Activated CD8-positive, alpha-beta memory T cell treated with anti-CD3 and anti-CD28 coated beads, Interleukin-2, amount 50 U/mL, for 24 hours (primary cell): ENCODE data around the gene SAXO1.

Source experiments
- DNase-seq: peaks from one replicate; pipeline ENCODE4 v3.0.0-alpha.2; 2020; ENCODE audit errors: extremely low read depth

Gene SAXO1

DNA sequence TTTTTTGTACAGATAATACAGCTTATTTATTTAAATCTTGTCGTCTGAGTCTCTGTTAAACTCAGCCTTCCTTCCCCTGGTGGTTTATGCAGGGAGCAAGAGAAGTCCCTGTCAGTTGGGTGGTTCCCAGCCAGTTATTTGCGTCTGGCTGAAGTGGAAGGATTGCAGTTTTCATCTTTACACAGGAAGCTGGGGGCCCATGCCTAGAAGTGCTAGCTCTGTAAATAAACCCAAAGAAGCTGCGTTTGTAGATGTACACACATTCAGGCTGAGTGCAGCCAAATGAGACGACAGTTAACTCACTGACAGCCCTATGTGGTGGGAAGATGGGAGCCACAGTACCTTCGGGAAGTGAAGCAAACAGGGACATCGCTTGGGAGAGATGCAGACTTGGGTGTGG is 122.1 kb downstream of the SAXO1 start:
- DNase-seq = no peak

DNA sequence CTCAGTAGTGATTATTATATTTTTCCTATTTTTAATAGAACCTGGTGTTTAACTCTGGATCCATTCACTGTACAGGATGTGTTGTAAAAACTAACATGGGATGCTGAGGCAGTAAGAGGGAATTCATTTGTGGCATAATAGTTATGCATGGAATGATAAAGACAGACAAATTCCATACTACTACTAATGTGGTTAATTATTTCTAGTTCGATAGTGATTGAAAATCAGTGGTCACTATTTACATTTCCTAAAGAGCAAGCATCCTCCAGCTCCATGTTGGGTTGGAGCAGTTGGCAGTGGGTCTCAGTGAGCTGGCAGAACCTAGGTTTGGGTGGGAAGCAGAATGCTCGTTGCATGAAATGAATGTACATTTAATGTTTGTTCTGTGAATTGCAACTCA is 122.6 kb downstream of the SAXO1 start:
- DNase-seq = no peak

DNA sequence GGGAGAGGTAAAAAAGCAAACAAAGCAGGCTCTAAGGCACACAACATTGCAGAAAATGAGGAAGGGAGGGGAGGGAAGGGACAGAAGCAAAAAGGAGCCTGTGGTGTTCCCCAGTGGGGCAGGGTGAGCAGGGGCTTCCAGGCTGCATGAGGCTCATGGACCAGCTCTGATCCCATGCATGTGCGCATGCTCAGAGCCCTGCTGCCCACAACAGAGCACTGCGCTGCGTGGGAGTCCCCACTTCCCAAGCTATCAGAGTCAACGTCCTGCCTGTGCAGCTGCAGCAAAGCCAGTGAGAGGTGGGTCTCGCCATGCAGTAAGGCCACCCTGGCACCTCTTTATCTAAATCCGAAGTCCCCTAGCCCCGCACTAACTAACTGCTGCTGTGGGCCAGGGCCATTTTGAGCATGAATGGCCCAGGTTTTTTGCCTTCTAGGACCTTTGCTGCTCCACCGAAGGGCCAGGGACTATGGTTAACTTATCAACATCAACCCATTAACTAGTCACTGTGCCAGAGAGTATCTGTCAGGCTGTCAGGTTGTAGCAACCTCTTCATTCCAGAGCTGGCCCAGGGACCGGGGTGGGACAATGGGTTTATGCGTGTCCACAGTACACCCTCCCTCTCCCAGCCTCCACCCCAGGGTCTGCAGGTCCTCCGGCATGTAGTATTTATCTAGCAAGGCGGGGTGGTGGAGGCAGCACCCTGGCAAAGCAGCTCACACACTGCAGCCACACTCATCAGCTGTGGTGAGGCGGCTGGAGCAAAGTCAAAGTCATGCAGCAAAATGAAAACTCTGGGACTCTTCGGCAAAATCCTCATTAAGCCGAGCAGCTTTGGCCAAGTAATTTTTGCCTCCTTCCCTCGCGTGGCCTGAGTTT is 123.6 kb downstream of the SAXO1 start:
- no peak for DNase-seq

DNA sequence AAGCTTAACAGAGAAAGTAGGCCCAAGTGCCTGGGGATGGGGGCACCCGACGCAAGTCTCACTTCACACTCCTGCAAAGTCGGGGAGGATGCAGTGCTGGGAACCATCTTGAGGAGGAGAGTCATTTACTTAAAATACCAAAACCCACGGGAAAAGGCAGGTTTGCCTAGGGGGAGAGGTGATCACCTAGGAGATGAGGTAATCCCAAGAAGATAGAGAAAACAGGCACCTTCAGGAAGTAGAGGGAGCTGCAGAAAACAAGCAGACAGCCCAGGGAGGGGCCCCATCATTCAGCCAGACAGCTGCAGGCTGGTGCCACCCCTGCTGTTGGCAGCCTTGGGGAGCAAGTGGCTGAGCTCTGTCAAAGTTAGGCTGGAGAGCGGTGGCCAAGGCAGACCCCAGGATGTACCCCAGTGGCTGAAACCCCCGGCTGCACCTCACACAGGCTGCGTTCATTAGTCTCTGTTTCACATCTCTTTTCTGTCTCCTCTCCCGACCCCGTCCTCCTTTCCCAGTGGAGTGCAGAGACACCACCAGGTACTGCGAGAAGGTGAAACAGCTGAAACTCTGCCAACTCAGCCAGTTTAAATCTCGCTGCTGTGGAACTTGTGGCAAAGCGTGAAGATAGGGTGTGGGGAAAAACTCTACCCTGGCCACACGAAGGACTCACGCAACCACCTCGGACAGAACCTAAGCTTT is 124.9 kb downstream of the SAXO1 start:
- no peak for DNase-seq

DNA sequence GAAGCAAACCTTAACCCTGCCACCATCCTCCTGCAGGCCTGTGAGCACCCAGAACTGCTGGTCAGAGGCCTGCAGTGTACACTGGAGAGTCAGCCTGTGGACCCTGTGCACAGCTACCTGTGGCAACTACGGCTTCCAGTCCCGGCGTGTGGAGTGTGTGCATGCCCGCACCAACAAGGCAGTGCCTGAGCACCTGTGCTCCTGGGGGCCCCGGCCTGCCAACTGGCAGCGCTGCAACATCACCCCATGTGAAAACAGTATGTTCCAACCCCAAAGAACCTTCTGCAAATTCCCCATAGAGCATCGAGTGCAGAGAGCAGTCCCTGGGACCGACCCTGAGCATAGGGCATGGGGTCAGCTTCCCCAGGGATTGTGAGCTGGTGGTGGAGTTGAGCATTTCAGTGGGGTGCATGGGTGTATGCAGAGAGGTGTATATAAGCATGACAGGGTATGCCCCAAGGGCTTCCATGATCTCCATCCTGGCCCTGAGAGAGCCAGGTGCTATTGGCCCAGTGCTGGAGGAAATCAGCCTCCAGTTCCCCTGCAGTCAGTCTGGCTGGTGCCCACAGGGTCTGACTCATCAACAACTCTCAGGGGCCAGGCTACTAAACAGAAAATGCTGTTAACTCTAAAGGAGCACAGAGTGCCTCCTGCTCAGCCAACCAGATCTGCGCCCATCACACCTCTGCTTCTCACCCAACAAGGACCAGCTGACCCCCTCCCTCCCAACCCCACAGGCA is 126.2 kb downstream of the SAXO1 start:
- DNase-seq = no peak

DNA sequence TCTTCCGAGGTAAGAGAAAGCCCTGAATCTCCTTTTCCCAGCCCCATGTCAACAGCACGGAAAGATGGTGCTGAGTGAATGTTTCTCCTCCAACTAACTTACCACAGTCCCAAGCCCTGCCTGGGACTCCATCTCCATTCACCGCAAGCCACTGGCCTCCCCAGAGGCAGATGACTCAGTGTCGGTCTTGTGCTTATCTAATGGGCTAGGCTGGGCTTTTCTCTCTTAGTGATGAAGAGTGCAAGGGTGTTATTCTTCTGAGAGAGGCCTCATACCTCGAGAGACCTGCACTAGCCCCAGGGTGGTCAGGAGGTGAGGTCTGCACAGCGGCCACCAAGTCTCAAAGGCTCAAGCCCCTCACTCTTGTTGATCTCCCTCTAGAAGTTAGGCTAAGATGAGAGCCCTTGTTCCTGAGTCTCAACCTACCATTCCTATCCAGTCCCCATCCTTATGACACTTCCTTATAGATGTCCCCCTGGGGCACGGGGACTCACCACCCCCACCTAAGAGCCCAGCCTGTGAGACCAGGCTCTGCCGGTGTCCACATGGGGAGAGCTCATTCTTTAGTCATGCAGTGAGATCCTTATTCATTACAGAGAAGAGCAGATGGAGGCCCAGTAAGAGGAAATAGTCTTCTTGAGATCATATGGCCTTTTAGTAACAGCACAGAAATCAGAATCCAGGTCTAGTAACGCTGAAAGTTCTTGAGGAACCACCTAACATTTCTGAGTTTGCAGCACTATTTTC is 127.0 kb downstream of the SAXO1 start:
- no peak for DNase-seq

DNA sequence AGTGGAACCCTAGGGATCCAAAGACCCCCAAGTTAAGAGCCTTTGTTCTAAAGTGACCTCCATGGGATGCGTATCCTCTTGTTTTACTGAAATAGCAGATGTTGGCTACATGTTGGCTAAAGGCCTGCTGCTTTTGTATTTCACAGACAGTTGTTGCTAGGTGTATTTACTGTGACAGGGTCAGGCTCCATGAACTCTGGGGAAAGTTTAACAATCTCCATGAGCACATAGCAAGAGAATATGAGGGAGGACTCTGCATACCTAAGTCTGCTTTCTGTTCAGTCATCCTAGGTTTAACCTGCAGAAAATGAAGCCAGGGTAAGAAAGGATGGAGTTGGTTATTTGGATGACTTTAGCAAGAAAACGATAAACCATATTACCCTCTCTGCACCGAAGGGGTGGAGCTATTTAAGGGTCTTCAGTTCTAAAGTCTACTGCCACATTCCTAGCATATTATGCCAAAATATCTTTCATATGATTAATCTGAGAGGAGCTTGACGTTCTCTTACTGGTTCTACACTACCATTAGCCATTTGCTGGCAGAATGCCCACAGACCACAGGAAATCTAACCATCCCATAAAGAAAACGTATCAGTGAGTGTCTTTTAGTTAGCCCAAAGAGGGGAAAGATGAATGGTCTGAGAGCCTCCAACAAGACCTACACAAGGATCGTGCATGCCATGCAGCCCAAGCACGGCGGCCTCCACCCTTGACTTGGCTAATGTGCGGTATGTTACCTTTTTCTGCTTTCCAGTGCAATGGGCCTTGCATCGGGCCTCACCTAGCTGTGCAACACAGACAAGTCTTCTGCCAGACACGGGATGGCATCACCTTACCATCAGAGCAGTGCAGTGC is 127.8 kb downstream of the SAXO1 start:
- DNase-seq = no peak

DNA sequence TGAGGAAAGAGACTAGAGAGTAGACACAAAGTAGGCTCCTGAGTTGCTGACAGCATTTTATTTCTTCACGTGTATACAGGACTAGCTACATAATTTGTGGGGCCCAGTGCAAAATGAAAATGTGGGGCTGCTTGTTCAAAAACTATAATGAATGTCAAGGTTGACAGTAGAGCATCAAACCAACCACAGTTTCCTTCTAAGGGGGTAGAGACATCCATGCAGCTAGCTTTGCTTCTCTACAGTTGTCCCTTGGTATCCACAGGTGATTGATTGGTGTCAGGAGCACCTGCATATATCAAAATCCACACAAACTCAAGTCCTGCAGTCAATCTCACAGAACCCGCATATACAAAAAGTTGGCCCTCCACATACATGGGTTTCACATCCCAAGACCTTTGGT is 129.6 kb downstream of the SAXO1 start:
- no peak for DNase-seq

DNA sequence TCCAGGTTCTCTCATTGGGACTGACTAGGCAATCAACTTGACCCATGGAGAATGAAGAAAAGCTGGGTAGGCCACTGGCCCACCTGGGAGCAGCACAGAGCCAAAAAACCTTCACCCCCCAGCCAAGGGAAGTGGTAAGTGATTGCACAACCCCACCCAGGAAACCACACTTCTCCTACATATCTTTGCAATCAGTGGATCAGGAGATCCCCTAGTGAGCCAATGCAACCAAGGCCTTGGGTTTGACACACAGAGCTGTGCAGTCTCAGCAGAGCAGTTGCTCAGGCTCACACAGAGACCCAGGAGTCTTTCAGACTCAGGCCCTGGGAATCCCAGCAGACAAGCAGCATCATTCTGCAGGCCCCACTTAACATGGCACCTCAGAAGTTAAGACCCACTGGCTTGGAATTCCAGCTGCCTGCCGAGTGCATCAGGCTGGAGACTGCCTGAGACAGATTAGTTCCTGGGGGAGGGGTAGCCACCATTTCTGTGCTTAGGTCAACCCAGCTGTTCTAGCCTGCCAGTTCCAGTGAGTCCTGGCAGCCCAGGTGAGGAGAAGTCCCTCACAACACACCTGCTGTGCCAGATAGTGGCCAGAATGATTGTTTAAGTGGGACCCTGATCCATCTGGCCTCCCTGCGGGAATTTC is 136.4 kb downstream of the SAXO1 start:
- DNase-seq = no peak

DNA sequence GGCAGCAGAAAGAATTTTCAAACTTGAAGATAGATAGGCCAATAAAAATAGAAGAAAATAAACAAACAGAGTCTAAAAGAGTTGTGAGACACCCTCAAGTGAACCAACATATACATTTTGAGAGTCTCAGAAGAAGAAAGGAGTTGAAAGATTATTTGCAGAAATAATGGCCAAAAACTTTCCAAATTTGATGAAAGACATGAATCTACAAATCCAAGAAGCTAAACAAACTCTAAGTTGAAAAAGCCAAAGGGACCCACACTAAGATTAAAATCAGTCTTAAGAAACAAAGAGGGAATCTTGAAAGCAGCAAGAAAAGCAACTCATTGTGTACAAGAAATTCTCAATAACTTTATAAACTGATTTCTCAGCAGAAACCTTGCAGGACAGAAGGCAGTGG is 137.0 kb downstream of the SAXO1 start:
- no peak for DNase-seq

DNA sequence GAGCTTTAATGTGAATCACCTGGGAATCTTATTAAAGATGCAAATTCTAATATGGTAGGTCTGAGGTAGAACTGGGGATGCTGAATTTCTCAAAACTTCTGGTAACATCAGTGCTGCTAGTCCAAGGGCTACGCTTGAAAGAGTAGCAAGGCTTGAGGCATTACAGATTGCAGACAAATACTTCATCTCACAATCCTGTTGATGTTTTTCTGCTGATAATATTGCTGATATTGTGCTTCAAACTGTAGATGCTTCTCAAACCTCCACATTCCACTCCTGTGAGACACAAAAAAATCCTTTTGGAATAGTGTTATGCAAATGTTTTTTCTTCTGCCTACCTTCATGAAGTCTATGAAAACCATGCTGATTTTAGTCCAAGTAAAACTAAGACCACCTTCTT is 139.5 kb downstream of the SAXO1 start:
- DNase-seq = no peak

DNA sequence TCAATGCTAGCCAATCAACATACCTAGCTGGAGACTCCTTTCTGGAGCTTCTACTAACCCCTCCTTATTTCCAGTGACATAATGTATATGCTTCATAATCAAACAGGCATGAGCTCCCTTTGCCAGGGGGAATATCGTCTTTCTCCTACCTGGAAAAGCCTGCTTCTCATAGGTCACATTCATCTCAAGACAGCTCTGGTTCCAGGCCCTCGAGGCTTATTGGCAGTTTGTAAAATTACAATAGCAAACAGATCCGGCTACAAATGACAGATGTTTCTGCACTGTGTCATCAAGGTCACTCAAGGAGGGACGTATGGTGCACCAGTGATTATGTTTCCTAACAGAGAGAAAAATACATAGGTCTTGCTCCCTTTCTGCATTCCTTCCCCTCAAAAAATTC is 140.0 kb downstream of the SAXO1 start:
- no peak for DNase-seq

DNA sequence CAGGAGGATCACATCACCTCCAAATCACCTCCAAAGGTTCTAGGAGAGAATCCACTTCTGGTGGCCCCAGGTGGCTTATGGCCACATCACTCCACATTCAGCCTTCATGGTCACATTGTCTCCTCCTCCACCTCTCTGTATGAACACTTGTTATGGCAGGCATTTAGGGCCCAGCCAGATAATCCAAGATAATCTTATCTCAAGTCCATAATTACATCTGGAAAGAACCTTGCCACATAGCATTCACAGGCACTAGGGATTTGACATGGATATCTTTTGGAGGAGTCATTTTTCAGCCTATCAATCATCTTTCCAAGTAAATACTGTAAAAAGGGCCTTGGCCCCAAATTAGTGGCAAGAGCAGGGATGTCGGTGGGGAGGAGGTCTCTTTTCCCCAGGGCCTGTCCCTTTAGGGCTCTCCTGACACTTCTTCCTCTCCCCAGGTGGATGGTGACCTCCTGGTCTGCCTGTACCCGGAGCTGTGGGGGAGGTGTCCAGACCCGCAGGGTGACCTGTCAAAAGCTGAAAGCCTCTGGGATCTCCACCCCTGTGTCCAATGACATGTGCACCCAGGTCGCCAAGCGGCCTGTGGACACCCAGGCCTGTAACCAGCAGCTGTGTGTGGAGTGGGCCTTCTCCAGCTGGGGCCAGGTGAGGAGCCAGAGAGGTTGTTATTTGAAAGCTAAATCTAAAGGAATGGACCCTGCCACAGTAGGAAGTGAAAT is 140.9 kb downstream of the SAXO1 start:
- no peak for DNase-seq

DNA sequence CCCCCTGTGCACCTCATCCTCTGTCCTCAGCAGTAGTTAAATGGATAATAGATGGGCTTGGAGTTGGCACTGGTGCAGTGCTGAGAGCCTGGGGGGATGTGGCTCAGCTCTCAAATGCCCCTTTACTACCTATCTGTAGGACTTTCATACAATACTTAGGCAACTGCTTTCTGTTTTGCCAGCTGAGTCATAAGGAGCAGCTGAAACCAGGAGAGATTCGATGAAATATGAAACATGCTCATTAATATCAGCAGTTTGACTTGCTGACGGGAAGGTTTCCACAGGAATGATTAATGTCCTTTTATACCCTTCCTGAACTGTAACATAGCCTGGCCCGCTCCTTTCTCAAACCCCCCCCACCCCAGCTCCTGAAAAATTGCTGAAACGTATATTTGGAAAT is 142.6 kb downstream of the SAXO1 start:
- no peak for DNase-seq

DNA sequence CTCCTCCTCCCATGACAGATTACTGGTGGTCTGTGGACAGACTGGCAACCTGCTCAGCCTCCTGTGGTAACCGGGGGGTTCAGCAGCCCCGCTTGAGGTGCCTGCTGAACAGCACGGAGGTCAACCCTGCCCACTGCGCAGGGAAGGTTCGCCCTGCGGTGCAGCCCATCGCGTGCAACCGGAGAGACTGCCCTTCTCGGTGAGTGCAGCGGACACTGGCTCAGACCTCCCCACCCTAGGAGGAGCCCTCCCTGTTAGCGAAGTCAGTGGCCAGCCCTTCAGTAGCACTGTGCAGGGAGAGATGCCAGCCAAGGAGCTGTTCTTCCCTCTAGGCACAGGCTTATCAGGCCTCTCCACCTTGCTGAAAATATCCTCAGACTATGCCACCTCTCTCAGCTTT is 143.5 kb downstream of the SAXO1 start:
- no peak for DNase-seq

DNA sequence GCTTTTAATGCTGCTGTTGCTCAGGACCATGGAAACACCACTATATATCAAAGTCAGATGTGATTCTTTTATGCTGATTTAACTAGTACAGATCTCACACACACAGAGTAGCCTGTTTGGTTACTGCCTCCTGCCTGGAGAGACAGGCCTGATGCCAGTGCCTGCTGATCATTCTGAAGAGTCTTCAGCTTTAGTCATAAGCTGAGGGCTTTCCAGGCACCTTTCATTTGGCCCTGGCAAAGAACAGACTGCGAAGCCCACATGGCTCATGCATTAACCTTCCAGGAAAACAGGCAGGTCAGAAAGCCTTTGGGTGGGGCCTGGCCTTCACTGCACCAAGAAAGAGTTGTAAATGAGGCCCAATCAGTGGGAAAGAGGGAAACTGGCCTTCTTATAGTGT is 144.7 kb downstream of the SAXO1 start:
- no peak for DNase-seq

DNA sequence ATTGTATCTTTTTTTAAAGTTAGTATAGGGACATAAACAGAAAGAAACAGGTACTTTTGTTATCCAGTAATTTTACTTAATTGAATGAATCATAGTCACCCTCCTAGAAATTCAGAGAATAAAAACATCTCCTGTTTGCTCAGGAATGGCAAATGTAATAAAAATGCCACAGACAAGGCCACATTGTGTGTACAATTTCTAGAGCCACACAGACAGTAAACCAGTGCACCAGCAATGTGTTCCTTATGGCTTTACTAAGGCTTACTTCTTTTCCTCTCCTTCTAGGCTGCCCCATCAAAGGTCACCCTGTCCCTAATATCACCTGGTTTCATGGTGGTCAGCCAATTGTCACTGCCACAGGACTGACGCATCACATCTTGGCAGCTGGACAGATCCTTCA is 145.5 kb downstream of the SAXO1 start:
- no peak for DNase-seq

DNA sequence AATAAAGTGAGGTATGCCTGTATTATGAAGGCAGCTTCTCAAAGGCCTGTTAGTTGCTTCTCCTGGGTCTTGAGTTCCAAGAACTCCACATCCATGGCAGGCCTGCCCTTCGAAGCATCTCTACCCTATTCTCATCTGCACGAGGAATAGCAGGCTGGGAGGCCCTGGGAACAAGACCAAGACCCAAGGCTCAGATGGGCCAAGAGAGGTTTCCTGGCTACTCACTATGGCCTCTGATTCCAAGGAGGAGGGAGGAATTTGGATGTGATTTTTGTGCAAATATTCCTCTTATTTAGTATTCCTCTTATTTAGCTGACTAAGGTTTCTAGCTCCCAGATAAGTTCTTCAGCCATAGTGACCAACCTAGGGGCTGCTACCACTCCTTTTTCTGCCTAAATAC is 151.3 kb downstream of the SAXO1 start:
- DNase-seq = no peak

DNA sequence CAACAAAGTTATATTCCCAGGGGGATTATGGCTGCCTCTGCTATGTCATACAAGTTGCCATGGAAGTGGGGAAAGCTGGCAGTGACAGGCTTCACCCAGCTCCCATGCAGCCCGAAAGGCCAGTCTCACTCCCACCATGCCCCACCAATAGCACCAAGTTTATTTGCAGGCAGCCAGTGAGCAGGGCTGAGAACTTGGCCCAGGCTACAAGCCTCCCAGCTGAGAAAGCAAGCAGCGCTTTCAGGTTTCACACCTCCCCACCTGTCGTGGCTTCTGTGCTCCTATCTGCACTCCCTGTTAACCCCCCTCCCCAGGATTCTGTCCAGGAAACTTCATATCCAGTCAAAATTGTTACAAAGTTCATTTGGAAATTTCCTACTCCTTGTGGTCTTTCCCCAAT is 155.0 kb downstream of the SAXO1 start:
- DNase-seq = no peak
